HCT116 (cell line): ENCODE data around the gene COL18A1.

Experiments used
- CEBPB ChIP-seq: IDR thresholded peaks from 2 replicates; pipeline ENCODE4 v1.6.1; 2012; ENCODE audit warnings: low read depth
- CTCF ChIP-seq, 3 experiments: fragments of 200-600 bp in 1 of 3; sonication (generic) in 1 of 3; IDR thresholded peaks in 2 of 3; conservative IDR thresholded peaks in 1 of 3; 2 replicates each; pipeline ENCODE4 v1.5.1; 2012 to 2017; ENCODE audit warnings: low read depth in 2 of 3, low read length in 2 of 3, antibody characterized with exemption in 1 of 3, borderline replicate concordance in 1 of 3, control low read depth in 1 of 3, mild to moderate bottlenecking in 1 of 3, mixed read lengths in 1 of 3, mixed run types in 1 of 3, moderate library complexity in 1 of 3; ENCODE audit not compliant: insufficient read depth in 1 of 3
- ELF1 ChIP-seq: IDR thresholded peaks from 2 replicates; pipeline ENCODE4 v1.6.1; 2012; ENCODE audit warnings: low read depth, borderline replicate concordance
- EZH2phosphoT487 ChIP-seq: fragments of 200-600 bp; IDR thresholded peaks from 2 replicates; pipeline ENCODE4 v1.6.1; 2018; ENCODE audit warnings: antibody characterized with exemption, borderline replicate concordance
- MAX ChIP-seq: IDR thresholded peaks from 2 replicates; pipeline ENCODE4 v1.6.1; 2012
- POLR2A ChIP-seq: IDR thresholded peaks from 2 replicates; pipeline ENCODE4 v1.7.0; 2011; ENCODE audit warnings: borderline replicate concordance; ENCODE audit not compliant: insufficient read depth, insufficient read length; ENCODE audit errors: extremely low read depth
- POLR2AphosphoS5 ChIP-seq: IDR thresholded peaks from 2 replicates; pipeline ENCODE4 v1.6.1; 2011; ENCODE audit warnings: mild to moderate bottlenecking, low read depth, low read length, moderate library complexity
- SRF ChIP-seq: IDR thresholded peaks from 2 replicates; pipeline ENCODE4 v1.6.1; 2012; ENCODE audit warnings: low read depth
- YY1 ChIP-seq: IDR thresholded peaks from 2 replicates; pipeline ENCODE4 v1.6.1; 2011; ENCODE audit warnings: low read length, low read depth, moderate library complexity, mild to moderate bottlenecking; ENCODE audit not compliant: insufficient replicate concordance; ENCODE audit errors: extremely low read depth

- no peak for TF ChIP-seq SRF
- TF ChIP-seq CTCF (IDR thresholded peaks at IDR 0.05 in 2 of 3, conservative IDR thresholded peaks at IDR 0.05 in 1 of 3; ENCODE audit: borderline replicate concordance in 1 of 3, insufficient read depth in 1 of 3, low read depth in 2 of 3, low read length in 2 of 3): no peak
- TF ChIP-seq ELF1: no peak
- no peak for TF ChIP-seq POLR2AphosphoS5
- TF ChIP-seq CEBPB: no peak
- no peak for TF ChIP-seq POLR2A
- no peak for TF ChIP-seq YY1
- no peak for TF ChIP-seq EZH2phosphoT487
- no peak for TF ChIP-seq MAX
Measured at GRCh38 chr21:45493401-45494001, 88.5 kb downstream of the COL18A1 start.
